DND-41 (cell line): ENCODE data around the gene ABCA13.

ENCODE experiments used
- CTCF ChIP-seq: IDR thresholded peaks from 2 replicates; pipeline ENCODE4 v1.5.1; 2012; ENCODE audit warnings: borderline replicate concordance, low read length, moderate library complexity, mild to moderate bottlenecking; ENCODE audit not compliant: poor library complexity, severe bottlenecking; ENCODE audit errors: extremely low read depth
- EZH2 ChIP-seq: IDR thresholded peaks from 3 replicates; pipeline ENCODE4 v1.6.1; 2012; ENCODE audit warnings: borderline replicate concordance, low read depth, mild to moderate bottlenecking, moderate library complexity, low read length, inconsistent platforms; ENCODE audit not compliant: severe bottlenecking

GRCh38 chr7:48350515-48350914 lies 179.3 kb downstream of the ABCA13 start:
- no peak for TF ChIP-seq CTCF
- TF ChIP-seq EZH2 = no peak
